Parathyroid adenoma (tissue), 2 donors: ENCODE measurements around the gene EML1.

Experiments
- H2AFZ ChIP-seq: fragments of 300-600 bp; sonication (generic); one replicate; pipeline ENCODE4 v1.7.0; 2017; ENCODE audit warnings: antibody characterized with exemption, mild to moderate bottlenecking
- H3K27ac ChIP-seq: fragments of 300-600 bp; sonication (generic); one replicate; pipeline ENCODE4 v1.7.0; 2017
- H3K27me3 ChIP-seq: fragments of 300-600 bp; sonication (generic); one replicate; pipeline ENCODE4 v1.7.0; 2017; ENCODE audit warnings: low read length; ENCODE audit not compliant: control insufficient read depth, insufficient read depth
- H3K36me3 ChIP-seq: fragments of 300-600 bp; sonication (generic); one replicate; pipeline ENCODE4 v1.7.0; 2017; ENCODE audit warnings: low read length; ENCODE audit not compliant: control insufficient read depth, insufficient read depth
- H3K4me1 ChIP-seq: fragments of 300-600 bp; sonication (generic); one replicate; pipeline ENCODE4 v1.7.0; 2017; ENCODE audit warnings: control low read depth
- H3K4me2 ChIP-seq: fragments of 300-600 bp; sonication (generic); one replicate; pipeline ENCODE4 v1.7.0; 2017; ENCODE audit warnings: low read length
- H3K4me3 ChIP-seq: fragments of 300-600 bp; sonication (generic); one replicate; pipeline ENCODE4 v1.7.0; 2017; ENCODE audit warnings: low read depth, low read length
- H3K79me2 ChIP-seq: fragments of 300-600 bp; sonication (generic); one replicate; pipeline ENCODE4 v1.7.0; 2017; ENCODE audit warnings: control low read depth
- H3K9ac ChIP-seq: fragments of 300-600 bp; sonication (generic); one replicate; pipeline ENCODE4 v1.7.0; 2017; ENCODE audit warnings: mild to moderate bottlenecking
- H3K9me3 ChIP-seq: fragments of 300-600 bp; sonication (generic); one replicate; pipeline ENCODE4 v1.7.0; 2017; ENCODE audit warnings: low read length; ENCODE audit not compliant: control insufficient read depth
- CTCF ChIP-seq: fragments of 300-600 bp; sonication (generic); IDR thresholded peaks from one replicate; pipeline ENCODE4 v1.7.0; 2017; ENCODE audit warnings: antibody characterized with exemption, mild to moderate bottlenecking
- donor health status: primary hyperparathyroidism.

Gene EML1

DNA sequence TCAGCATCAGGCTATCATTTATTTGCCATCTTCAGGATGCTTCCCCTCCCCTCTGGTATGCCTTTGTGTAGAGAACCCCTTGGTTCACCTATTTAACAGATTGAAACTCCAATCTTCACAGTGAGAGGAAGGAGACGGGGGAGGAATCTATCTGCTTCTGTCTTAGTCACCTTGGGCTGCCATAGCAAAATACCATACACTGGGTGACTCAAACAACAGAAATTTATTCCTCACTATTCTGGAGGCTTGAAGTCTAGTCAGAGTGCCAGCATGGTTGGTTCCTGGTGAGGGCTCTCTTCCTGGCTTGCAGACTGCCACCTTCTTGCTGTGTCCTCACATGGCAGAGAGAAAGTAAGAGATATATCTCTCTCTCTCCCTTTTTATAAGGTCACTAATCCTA lies 13.5 kb upstream of the EML1 start:
- no peak overlapping the region for H3K27ac ChIP-seq
- H3K27me3 ChIP-seq = no peaks in the 10 kb centered on the region
- no peak overlapping the region for H3K4me2 ChIP-seq
- no peaks in the 10 kb centered on the region for H3K79me2 ChIP-seq
- H3K4me1 ChIP-seq = no peaks in the 10 kb centered on the region
- no peak overlapping the region for H3K9ac ChIP-seq
- no peaks in the 10 kb centered on the region for H3K9me3 ChIP-seq
- H3K4me3 ChIP-seq = no peak overlapping the region
- no peak overlapping the region for H2AFZ ChIP-seq
- TF ChIP-seq CTCF = no peak
- no peaks in the 10 kb centered on the region for H3K36me3 ChIP-seq

DNA sequence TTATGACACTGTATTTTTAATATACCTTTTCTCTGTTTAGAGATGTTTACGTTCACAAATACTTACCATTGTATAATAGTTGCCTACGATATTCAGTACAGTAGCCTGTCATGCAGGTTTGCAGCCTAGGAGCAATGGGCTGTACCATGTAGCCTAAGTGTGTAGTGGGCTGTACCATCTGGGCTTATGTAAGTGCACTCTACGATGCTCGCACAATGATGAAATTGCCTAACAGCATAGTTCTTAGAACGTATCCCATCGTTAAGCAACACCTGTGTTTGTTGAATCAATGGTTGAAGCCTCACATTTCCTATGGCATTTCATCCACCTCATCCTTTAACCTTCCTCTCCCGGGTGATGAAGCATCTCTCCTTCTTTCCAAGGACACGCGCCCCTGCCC lies 12.5 kb upstream of the EML1 start:
- no peak overlapping the region for H2AFZ ChIP-seq
- TF ChIP-seq CTCF = no peak
- no peak overlapping the region for H3K27ac ChIP-seq
- H3K79me2 ChIP-seq = no peaks in the 10 kb centered on the region
- no peaks in the 10 kb centered on the region for H3K36me3 ChIP-seq
- no peak overlapping the region for H3K4me3 ChIP-seq
- H3K27me3 ChIP-seq = no peaks in the 10 kb centered on the region
- H3K4me1 ChIP-seq = no peaks in the 10 kb centered on the region
- H3K9ac ChIP-seq = no peak overlapping the region
- no peaks in the 10 kb centered on the region for H3K9me3 ChIP-seq
- H3K4me2 ChIP-seq = no peak overlapping the region

DNA sequence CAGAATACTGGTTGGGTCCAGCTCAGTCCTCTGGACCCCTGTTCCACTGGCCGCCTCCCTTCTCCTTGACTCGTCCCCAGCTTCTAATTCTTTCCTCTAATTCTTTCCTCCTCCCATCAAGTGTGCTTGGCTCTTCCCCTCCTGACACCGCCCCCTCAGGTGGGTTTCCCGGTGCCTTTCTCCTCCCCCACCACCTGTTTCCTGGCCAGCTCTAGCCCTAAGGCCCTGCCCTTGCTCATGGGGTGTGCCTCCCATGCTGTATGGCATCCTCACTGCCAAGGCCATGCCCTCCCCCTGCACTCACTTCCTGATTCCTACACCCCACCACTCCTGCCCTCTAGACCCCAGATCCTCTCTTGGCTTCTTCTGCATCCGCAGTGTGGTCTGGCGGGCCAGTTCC lies 12.1 kb upstream of the EML1 start:
- H3K4me1 ChIP-seq = no peaks in the 10 kb centered on the region
- H3K79me2 ChIP-seq = no peaks in the 10 kb centered on the region
- no peak overlapping the region for H3K27ac ChIP-seq
- H3K27me3 ChIP-seq = no peaks in the 10 kb centered on the region
- H2AFZ ChIP-seq = no peak overlapping the region
- no peak for TF ChIP-seq CTCF
- no peaks in the 10 kb centered on the region for H3K36me3 ChIP-seq
- no peak overlapping the region for H3K4me2 ChIP-seq
- H3K9ac ChIP-seq = no peak overlapping the region
- no peak overlapping the region for H3K4me3 ChIP-seq
- H3K9me3 ChIP-seq = no peaks in the 10 kb centered on the region

DNA sequence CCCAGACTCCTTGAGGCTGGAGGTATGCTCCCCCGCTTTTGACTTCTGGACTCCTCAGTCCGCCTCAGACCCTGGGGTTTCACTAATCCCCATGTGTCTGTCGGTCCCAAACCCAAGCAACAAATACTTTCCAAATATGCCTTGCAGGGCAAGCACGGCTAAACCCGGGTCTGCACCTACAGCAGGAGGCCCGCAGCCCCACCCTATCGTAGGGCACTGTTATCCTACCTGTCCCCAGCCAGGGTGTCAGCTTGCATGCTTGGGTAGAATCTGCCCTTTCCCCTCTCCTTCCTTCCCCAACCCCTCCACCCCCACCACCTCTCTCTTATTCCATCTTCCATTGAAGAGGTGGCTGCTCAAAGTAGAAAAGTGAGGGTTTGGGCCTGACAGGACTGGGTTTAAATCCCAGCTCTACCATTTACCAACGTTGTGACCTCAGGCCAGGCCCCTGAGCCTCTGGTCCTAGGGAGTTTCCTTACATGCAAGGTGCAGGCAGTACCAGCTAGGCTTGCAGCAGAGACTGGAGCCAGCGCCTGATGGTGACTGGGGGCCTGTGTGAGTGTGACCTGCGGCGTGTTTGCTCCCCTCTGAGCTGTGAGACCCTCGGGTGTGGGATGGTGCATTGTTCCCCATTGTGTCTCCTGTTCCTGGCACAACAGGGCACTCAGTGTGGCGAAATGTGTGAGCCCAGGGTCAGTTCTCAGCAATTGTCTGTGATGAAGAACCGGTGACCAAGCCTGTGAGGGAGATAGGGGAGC lies 11.2 kb upstream of the EML1 start:
- TF ChIP-seq CTCF = no peak
- no peaks in the 10 kb centered on the region for H3K79me2 ChIP-seq

DNA sequence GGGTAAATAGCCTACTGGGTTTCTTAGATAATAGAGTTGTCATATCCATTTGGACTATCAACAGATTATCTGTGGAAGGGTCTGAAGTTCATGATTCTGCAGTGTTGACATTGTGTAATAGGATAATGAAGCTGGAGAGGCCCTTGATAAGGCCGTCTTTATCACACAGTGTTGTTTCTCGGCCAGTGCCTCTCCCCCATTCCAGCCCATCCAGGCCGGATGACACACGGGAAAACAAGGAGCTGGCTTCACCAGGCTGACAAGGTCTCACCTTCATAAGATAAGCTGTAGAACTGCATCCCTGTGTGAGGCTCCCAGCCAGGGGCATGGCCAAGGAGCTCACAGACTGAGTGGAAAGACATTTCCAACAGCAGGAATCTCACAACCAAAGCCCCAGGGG lies 8.7 kb upstream of the EML1 start:
- Histone ChIP-seq H3K27ac (no peak overlapping the region), H3K9me3 (no peaks in the 10 kb centered on the region), H3K4me1 (peaks cover 5% of the 10 kb centered on the region), H3K27me3 (no peaks in the 10 kb centered on the region), H3K4me2 (no peak overlapping the region), H2AFZ (no peak overlapping the region), H3K9ac (no peak overlapping the region), H3K4me3 (no peak overlapping the region), H3K79me2 (no peaks in the 10 kb centered on the region), H3K36me3 (no peaks in the 10 kb centered on the region)
- no peak for TF ChIP-seq CTCF

More for the DNA sequence above, 11.2 kb upstream of the EML1 start:
- no peaks in the 10 kb centered on the region for H3K4me1 ChIP-seq
- no peaks in the 10 kb centered on the region for H3K27me3 ChIP-seq
- H3K9me3 ChIP-seq = no peaks in the 10 kb centered on the region
- no peak overlapping the region for H3K4me2 ChIP-seq
- no peak overlapping the region for H2AFZ ChIP-seq
- no peak overlapping the region for H3K9ac ChIP-seq
- no peak overlapping the region for H3K27ac ChIP-seq
- no peak overlapping the region for H3K4me3 ChIP-seq
- H3K36me3 ChIP-seq = no peaks in the 10 kb centered on the region
